ENCODE measurements around the gene METTL14. TPM values are rescaled to one million over a fixed set of nuclear protein-coding genes. Genes with fewer than 3 reads are reported as not detected.

METTL14 gene
- total and polyA plus RNA-seq, 8 donors = 1.8 to 71.4 (median 10.4) TPM

GRCh38 chr4:118734491-118735205, 49.5 kb downstream of the METTL14 start:
- Histone ChIP-seq H3K36me3 (peaks cover 14 to 100% (median 92%) of the 10 kb centered on the region in 4 donors), H3K27ac (peak overlapping the region in 1 of 5 donors; percentile 56), H3K9me3 (no peaks in the 10 kb centered on the region), H3K27me3 (no peaks in the 10 kb centered on the region), H3K4me1 (peaks cover 0 to 10% (median 0%) of the 10 kb centered on the region in 4 donors), H3K4me3 (no peak overlapping the region)
- WGBS, 5 donors = 71 to 91% (median 81%) methylated on average over 7 of the region's 7 CpGs
- no peak for DNase-seq
- no peak for TF ChIP-seq POLR2A (IDR thresholded peaks at IDR 0.05)
- TF ChIP-seq, protein P1, sequence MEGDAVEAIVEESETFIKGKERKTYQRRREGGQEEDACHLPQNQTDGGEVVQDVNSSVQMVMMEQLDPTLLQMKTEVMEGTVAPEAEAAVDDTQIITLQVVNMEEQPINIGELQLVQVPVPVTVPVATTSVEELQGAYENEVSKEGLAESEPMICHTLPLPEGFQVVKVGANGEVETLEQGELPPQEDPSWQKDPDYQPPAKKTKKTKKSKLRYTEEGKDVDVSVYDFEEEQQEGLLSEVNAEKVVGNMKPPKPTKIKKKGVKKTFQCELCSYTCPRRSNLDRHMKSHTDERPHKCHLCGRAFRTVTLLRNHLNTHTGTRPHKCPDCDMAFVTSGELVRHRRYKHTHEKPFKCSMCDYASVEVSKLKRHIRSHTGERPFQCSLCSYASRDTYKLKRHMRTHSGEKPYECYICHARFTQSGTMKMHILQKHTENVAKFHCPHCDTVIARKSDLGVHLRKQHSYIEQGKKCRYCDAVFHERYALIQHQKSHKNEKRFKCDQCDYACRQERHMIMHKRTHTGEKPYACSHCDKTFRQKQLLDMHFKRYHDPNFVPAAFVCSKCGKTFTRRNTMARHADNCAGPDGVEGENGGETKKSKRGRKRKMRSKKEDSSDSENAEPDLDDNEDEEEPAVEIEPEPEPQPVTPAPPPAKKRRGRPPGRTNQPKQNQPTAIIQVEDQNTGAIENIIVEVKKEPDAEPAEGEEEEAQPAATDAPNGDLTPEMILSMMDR (IDR thresholded peaks at IDR 0.05) = no peak
- no peak for TF ChIP-seq POLR2AphosphoS5 (IDR thresholded peaks at IDR 0.05)
- TF ChIP-seq EP300 (IDR thresholded peaks at IDR 0.05) = no peak
- intact Hi-C loops (cut with DNase I; ENCODE audit: low total_unique reads) = no loop called here

GRCh38 chr4:118736900-118737299, 51.7 kb downstream of the METTL14 start:
- intact Hi-C loops (cut with DNase I; ENCODE audit: low total_unique reads) = no loop called here
- peaks cover 15 to 88% (median 81%) of the 10 kb centered on the region in 4 donors for H3K36me3 ChIP-seq
- no peaks in the 10 kb centered on the region for H3K27me3 ChIP-seq
- H3K27ac ChIP-seq = no peak overlapping the region
- no peaks in the 10 kb centered on the region for H3K9me3 ChIP-seq
- peaks cover 0 to 15% (median 6%) of the 10 kb centered on the region in 4 donors for H3K4me1 ChIP-seq
- no peak overlapping the region for H3K4me3 ChIP-seq
- peak in 1 of 2 donors; percentile 50 for DNase-seq
- TF ChIP-seq POLR2AphosphoS5 (IDR thresholded peaks at IDR 0.05) (no peak), POLR2A (IDR thresholded peaks at IDR 0.05) (no peak), EP300 (IDR thresholded peaks at IDR 0.05) (no peak)
- TF ChIP-seq, protein P1 (IDR thresholded peaks at IDR 0.05) = no peak

DNA sequence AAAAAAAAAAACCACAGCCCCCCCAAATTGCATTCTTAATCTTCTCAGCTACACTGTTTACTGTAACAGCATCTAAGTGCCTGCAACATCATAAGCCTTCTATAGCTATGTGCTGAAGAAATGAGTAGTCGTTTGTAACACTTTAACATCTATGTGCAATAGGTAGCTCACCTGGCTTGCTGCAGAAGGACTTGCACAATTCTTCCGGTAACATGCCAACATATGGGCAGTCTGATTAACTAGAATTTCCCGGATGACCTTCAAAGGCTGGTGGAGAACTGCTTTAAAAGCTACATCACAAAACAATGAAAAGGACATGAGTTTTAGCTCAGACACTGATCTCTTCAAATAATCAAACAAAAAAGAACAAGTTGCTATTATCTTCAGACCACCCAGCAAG, 52.9 kb downstream of the METTL14 start:
- 67 to 76% (median 71%) methylated on average over 3 of the region's 3 CpGs for WGBS, 5 donors
- peak overlapping the region in 1 of 5 donors; percentile 39 for H3K27ac ChIP-seq

GRCh38 chr4:118739022-118739713, 54.0 kb downstream of the METTL14 start:
- Histone ChIP-seq H3K4me1 (peaks cover 0 to 26% (median 12%) of the 10 kb centered on the region in 4 donors), H3K4me3 (no peak overlapping the region), H3K9me3 (no peaks in the 10 kb centered on the region), H3K36me3 (peaks cover 19 to 88% (median 75%) of the 10 kb centered on the region in 4 donors), H3K27me3 (no peaks in the 10 kb centered on the region), H3K27ac (peak overlapping the region in 2 of 5 donors; percentile 37 to 39)
- intact Hi-C loops (cut with DNase I; ENCODE audit: low total_unique reads) = no loop called here
- WGBS, 5 donors = 58 to 68% (median 67%) methylated on average over 2 of the region's 2 CpGs
- DNase-seq = no peak
- no peak for TF ChIP-seq POLR2A (IDR thresholded peaks at IDR 0.05)
- TF ChIP-seq POLR2AphosphoS5 (IDR thresholded peaks at IDR 0.05) = no peak
- TF ChIP-seq, protein P1 (IDR thresholded peaks at IDR 0.05) = no peak
- TF ChIP-seq EP300 (IDR thresholded peaks at IDR 0.05) = no peak

More for the DNA sequence above, 52.9 kb downstream of the METTL14 start:
- Histone ChIP-seq H3K9me3 (no peaks in the 10 kb centered on the region), H3K27me3 (no peaks in the 10 kb centered on the region), H3K4me1 (peaks cover 0 to 26% (median 12%) of the 10 kb centered on the region in 4 donors), H3K4me3 (no peak overlapping the region), H3K36me3 (peaks cover 14 to 88% (median 74%) of the 10 kb centered on the region in 4 donors)
- intact Hi-C loops (cut with DNase I; ENCODE audit: low total_unique reads) = no loop called here
- DNase-seq = no peak
- TF ChIP-seq EP300 (IDR thresholded peaks at IDR 0.05) = no peak
- TF ChIP-seq POLR2AphosphoS5 (IDR thresholded peaks at IDR 0.05) = no peak
- TF ChIP-seq, protein P1 (IDR thresholded peaks at IDR 0.05) = no peak
- no peak for TF ChIP-seq POLR2A (IDR thresholded peaks at IDR 0.05)

Measured in stomach (tissue), 9 donors.